A549 treated with RU486 at 1 μM for 4 hours (cell line): Measurements from ENCODE around the gene ABCA5. TPM values are rescaled to one million over a fixed set of nuclear protein-coding genes. Genes with fewer than 3 reads are reported as not detected.

Source experiments
- total RNA-seq: library from RNA; stranded (reverse); fragments of 200-300 nt; extraction: Qiagen RNA extraction; gene quantifications from 5 replicates; pipeline ENCODE4 v1.2.3, GENCODE V29; 2022; ENCODE audit warnings: low read depth

Gene ABCA5
- 1.1 to 3.5 TPM (median 3.2 TPM) in 5 replicates for total RNA-seq

GRCh38 chr17:69327060-69327831, at the start of gene ABCA5:
TSS of gene ABCA5 (minus strand) at chr17:69327133. CDS start at chr17:69314415, 12,718 bp downstream.

GRCh38 chr17:69228576-69228975, 98.4 kb downstream of the ABCA5 start, which contains the start of gene ABCA10:
TSS of gene ABCA10 (minus strand) at chr17:69228824. CDS start at chr17:69225358, 3,466 bp downstream.

Other genes with a start within 250 kb of the ABCA5 start
- gene ABCA6, start 185.2 kb downstream of the ABCA5 start, total RNA-seq = 0.23 TPM in 1 of 5 replicates, not detected in the others
- gene ABCA10, start 98.3 kb downstream of the ABCA5 start, total RNA-seq = 0.06 to 0.29 TPM (median 0.13 TPM) in 4 of 5 replicates, not detected in the other
- 6.8 to 10.0 TPM (median 8.4 TPM) in 5 replicates for gene MAP2K6, start 87.6 kb upstream of the ABCA5 start, total RNA-seq